HCT116 (cell line): ENCODE data around the gene CCDC73.

Experiments used
- CTCF ChIP-seq, 3 experiments: fragments of 200-600 bp in 1 of 3; sonication (generic) in 1 of 3; IDR thresholded peaks in 2 of 3; conservative IDR thresholded peaks in 1 of 3; 2 replicates each; pipeline ENCODE4 v1.5.1; 2012 to 2017; ENCODE audit warnings: low read depth in 2 of 3, low read length in 2 of 3, antibody characterized with exemption in 1 of 3, borderline replicate concordance in 1 of 3, control low read depth in 1 of 3, mild to moderate bottlenecking in 1 of 3, mixed read lengths in 1 of 3, mixed run types in 1 of 3, moderate library complexity in 1 of 3; ENCODE audit not compliant: insufficient read depth in 1 of 3
- ELF1 ChIP-seq: IDR thresholded peaks from 2 replicates; pipeline ENCODE4 v1.6.1; 2012; ENCODE audit warnings: low read depth, borderline replicate concordance
- EZH2phosphoT487 ChIP-seq: fragments of 200-600 bp; IDR thresholded peaks from 2 replicates; pipeline ENCODE4 v1.6.1; 2018; ENCODE audit warnings: antibody characterized with exemption, borderline replicate concordance
- JUND ChIP-seq: IDR thresholded peaks from 2 replicates; pipeline ENCODE4 v1.6.1; 2012
- POLR2A ChIP-seq: IDR thresholded peaks from 2 replicates; pipeline ENCODE4 v1.7.0; 2011; ENCODE audit warnings: borderline replicate concordance; ENCODE audit not compliant: insufficient read depth, insufficient read length; ENCODE audit errors: extremely low read depth
- POLR2AphosphoS5 ChIP-seq: IDR thresholded peaks from 2 replicates; pipeline ENCODE4 v1.6.1; 2011; ENCODE audit warnings: mild to moderate bottlenecking, low read depth, low read length, moderate library complexity
- REST ChIP-seq: IDR thresholded peaks from 2 replicates; pipeline ENCODE4 v1.6.1; 2012; ENCODE audit warnings: low read depth
- SIN3A ChIP-seq: IDR thresholded peaks from 2 replicates; pipeline ENCODE4 v1.6.1; 2012; ENCODE audit warnings: low read depth
- SP1 ChIP-seq: IDR thresholded peaks from 2 replicates; pipeline ENCODE4 v1.6.1; 2012; ENCODE audit warnings: low read depth
- TCF7L2 ChIP-seq: IDR thresholded peaks from 2 replicates; pipeline ENCODE4 v1.7.0; 2011; ENCODE audit warnings: borderline replicate concordance, inconsistent platforms; ENCODE audit not compliant: insufficient read depth, insufficient read length; ENCODE audit errors: extremely low read depth
- ZBTB33 ChIP-seq: IDR thresholded peaks from 2 replicates; pipeline ENCODE4 v1.6.1; 2011; ENCODE audit warnings: mild to moderate bottlenecking, low read length, moderate library complexity; ENCODE audit not compliant: insufficient replicate concordance; ENCODE audit errors: extremely low read depth
- ZFX ChIP-seq: fragments of 450-650 bp; IDR thresholded peaks from 2 replicates; pipeline ENCODE4 v1.6.1; 2017
- TF ChIP-seq, protein P1 (sequence below): IDR thresholded peaks from 2 replicates; pipeline ENCODE4 v1.6.1; 2012

- no peak for TF ChIP-seq CTCF (IDR thresholded peaks at IDR 0.05 in 2 of 3, conservative IDR thresholded peaks at IDR 0.05 in 1 of 3; ENCODE audit: borderline replicate concordance in 1 of 3, insufficient read depth in 1 of 3, low read depth in 2 of 3, low read length in 2 of 3)
- TF ChIP-seq SIN3A: no peak
- no peak for TF ChIP-seq SP1
- TF ChIP-seq ZFX: no peak
- no peak for TF ChIP-seq POLR2A
- no peak for TF ChIP-seq REST
- no peak for TF ChIP-seq JUND
- no peak for TF ChIP-seq EZH2phosphoT487
- TF ChIP-seq, protein P1, sequence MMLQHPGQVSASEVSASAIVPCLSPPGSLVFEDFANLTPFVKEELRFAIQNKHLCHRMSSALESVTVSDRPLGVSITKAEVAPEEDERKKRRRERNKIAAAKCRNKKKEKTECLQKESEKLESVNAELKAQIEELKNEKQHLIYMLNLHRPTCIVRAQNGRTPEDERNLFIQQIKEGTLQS: no peak
- no peak for TF ChIP-seq POLR2AphosphoS5
- TF ChIP-seq ELF1: no peak
- TF ChIP-seq TCF7L2: no peak
- TF ChIP-seq ZBTB33: no peak
Measured at GRCh38 chr11:32602657-32603415, 191.6 kb downstream of the CCDC73 start.
